Tibial artery (tissue), 4 donors: ENCODE measurements around the gene UBE2G2.

Experiments used
- DNase-seq, 2 donors: peaks; one replicate each; pipeline ENCODE4 v3.0.0-alpha.2; 2019
- H3K27ac ChIP-seq, 2 donors: fragments of 200-600 bp; sonication (generic) in 1 of 2; 1 replicate in 1 of 2; 2 replicates in 1 of 2; pipeline ENCODE4 v1.5.1; 2018 to 2019; ENCODE audit warnings: mild to moderate bottlenecking in 1 of 2
- H3K27me3 ChIP-seq, 2 donors: fragments of 200-600 bp; sonication (generic) in 1 of 2; one replicate each; pipeline versions ENCODE4 v1.5.1 to v1.6.0; 2016 to 2019
- H3K36me3 ChIP-seq, 3 donors: fragments of 200-600 bp; sonication (generic) in 2 of 3; one replicate each; pipeline ENCODE4 v1.5.1; 2016 to 2019; ENCODE audit warnings: mild to moderate bottlenecking in 2 of 3
- H3K4me1 ChIP-seq, 4 donors: fragments of 200-600 bp; sonication (generic) in 2 of 4; 1 replicate in 3 of 4; 2 replicates in 1 of 4; pipeline ENCODE4 v1.5.1; 2016 to 2019
- H3K4me3 ChIP-seq, 2 donors: fragments of 200-600 bp; sonication (generic) in 1 of 2; 1 replicate in 1 of 2; 2 replicates in 1 of 2; pipeline ENCODE4 v1.5.1; 2018 to 2019; ENCODE audit warnings: mild to moderate bottlenecking in 2 of 2
- H3K9me3 ChIP-seq, 3 donors: fragments of 200-600 bp; sonication (generic) in 1 of 3; one replicate each; pipeline ENCODE4 v1.5.1; 2016 to 2019
- intact Hi-C: fragments of 100-400 bp; cut with DNase I; formaldehyde crosslinking; loops from one replicate; pipeline ENCODE4 v1.15.0; 2023; ENCODE audit warnings: low total_unique reads
- TF ChIP-seq, protein P1 (sequence below), 2 experiments: fragments of 200-600 bp in 1 of 2; fragments of 450-650 bp in 1 of 2; IDR thresholded peaks; one replicate each; pipeline ENCODE4 v1.5.1; 2017 to 2019; ENCODE audit warnings: antibody characterized with exemption in 2 of 2, mild to moderate bottlenecking in 1 of 2, moderate library complexity in 1 of 2

The UBE2G2 gene

DNA sequence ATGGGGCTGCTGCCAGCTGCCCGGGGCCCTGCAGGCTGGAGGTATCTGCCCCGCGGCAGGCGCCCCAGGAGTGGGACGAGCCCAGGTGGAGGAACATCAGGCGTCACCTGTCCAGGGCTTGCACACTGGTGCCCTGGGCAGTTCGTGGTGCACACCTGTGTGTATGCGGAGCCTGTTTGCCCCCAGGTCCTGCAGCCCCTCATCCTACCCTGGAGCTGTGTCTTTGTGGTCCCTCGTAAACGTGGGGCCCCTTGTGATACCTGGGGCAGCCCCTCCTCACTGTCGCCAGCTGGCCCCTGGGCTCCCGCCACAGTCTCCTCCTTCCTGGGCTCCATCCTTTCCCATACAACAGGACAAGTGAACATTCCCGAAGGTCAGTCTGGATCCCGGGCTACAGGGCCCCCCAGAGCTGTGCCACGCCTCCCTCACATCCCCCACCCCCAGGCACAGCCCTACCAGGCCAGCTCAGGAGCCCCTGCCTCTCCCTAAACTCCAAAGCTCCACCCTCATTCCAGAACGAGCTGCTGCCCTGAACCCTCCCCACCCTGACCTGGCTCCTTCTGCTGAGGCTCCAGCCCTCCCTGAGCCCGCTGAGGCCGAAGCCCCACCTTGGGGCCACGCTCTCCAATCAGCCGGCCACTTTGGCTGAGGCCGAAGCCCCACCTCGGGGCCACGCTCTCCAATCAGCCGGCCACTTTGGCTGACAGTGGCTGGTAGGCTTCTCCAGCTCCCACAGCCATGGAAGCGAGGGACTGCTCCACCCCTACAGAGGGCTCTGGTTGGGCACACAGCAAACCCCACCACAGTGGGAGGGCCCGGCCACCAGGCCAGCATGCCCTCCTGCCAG, 42.6 kb downstream of the UBE2G2 start:
- DNase-seq, result peak; percentile 10 to 51
- no peaks in the 10 kb centered on the region for H3K27me3 ChIP-seq
- intact Hi-C loops, result no loop called here
- H3K27ac ChIP-seq, result no peak overlapping the region
- no peak overlapping the region for H3K4me3 ChIP-seq
- TF ChIP-seq, protein P1, sequence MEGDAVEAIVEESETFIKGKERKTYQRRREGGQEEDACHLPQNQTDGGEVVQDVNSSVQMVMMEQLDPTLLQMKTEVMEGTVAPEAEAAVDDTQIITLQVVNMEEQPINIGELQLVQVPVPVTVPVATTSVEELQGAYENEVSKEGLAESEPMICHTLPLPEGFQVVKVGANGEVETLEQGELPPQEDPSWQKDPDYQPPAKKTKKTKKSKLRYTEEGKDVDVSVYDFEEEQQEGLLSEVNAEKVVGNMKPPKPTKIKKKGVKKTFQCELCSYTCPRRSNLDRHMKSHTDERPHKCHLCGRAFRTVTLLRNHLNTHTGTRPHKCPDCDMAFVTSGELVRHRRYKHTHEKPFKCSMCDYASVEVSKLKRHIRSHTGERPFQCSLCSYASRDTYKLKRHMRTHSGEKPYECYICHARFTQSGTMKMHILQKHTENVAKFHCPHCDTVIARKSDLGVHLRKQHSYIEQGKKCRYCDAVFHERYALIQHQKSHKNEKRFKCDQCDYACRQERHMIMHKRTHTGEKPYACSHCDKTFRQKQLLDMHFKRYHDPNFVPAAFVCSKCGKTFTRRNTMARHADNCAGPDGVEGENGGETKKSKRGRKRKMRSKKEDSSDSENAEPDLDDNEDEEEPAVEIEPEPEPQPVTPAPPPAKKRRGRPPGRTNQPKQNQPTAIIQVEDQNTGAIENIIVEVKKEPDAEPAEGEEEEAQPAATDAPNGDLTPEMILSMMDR (IDR thresholded peaks at IDR 0.05), result no peak
- H3K4me1 ChIP-seq, result no peaks in the 10 kb centered on the region
- no peaks in the 10 kb centered on the region for H3K36me3 ChIP-seq
- H3K9me3 ChIP-seq, result no peaks in the 10 kb centered on the region

DNA sequence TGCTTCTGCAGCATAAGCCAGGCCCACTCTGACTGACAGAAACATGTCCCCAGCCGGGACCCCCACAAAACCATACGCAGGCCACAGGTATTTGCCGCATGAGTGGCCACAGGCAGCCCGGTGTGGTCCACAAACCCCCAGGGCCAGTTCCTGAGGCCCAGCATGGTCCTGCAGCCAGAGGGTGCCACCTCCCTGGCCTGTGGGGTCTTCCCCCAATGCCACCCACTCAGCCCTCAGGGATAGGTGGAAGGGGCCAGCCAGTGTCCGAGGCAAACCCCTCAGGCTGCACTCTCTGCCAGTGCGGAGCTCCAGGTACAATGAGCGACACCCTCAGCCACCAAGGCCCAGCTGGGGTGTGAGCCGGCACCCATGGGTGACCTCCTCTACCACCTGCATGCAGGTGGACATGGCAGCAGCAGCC, 43.5 kb downstream of the UBE2G2 start:
- intact Hi-C loops, result no loop called here
- H3K36me3 ChIP-seq, result no peaks in the 10 kb centered on the region
- H3K27ac ChIP-seq, result no peak overlapping the region
- peak; percentile 3 to 50 for DNase-seq
- H3K4me3 ChIP-seq, result no peak overlapping the region
- H3K4me1 ChIP-seq, result peaks cover 0 to 4% (median 0%) of the 10 kb centered on the region in 4 donors
- TF ChIP-seq, protein P1 (IDR thresholded peaks at IDR 0.05), result no peak
- H3K9me3 ChIP-seq, result no peaks in the 10 kb centered on the region
- H3K27me3 ChIP-seq, result peaks cover 0 to 2% of the 10 kb centered on the region in 2 donors

DNA sequence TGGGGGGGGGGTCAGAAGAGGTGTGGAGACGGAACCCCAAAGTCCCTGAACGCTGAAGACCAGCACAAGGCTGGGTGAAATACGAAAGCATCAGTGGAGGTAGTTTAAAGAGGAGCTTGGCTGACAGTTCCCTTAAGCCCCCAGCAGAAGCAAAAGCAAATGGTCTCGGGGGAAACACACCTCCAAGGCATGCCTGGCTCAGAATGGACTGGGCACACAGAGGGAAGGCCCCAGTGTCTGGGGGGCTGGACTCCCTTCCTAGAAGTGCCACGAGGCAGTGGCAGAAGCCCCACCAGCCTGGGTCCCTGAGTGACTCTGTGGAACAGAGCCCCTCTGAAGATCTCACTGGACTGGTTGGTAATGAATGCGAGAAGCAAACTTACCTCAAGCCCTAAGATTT, 43.9 kb downstream of the UBE2G2 start:
- TF ChIP-seq, protein P1 (IDR thresholded peaks at IDR 0.05), result no peak
- intact Hi-C loops, result no loop called here

DNA sequence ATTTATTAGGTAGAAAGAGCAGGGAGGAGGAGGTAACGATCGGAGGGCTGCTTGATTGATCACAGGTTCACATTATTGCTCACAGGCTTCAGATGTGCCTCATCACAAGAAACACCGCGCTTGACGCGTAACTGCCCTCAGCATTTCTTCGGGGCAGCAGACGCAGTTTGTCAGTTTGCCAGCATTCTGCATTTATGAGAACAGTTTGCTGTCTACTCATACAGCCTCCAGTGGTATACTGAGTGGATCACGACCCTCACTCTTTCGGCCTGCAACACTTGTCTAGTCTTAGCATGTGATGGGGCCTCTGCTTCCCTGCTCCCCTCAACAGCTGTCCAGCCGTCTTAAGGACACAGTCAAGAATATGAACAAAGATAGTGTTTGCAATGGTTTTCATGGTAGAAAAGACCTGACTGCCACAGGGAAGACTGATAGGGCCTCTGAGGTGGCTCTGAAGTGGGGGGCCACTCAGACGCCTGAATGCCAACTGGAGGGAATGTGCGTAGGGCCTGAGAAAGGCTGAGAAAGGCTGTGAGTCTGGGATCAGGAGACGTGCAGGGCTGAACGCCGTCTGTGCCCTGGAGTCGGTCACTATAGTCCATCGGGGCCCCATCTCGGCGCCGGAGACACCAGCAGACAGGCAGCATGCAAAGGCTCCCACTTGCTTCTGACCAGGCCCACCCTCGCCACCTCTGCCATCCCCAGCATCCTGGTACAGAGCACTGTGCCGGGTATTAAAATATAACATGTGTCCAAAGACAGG, 45.0 kb downstream of the UBE2G2 start:
- peaks cover 0 to 13% of the 10 kb centered on the region in 2 donors for H3K27me3 ChIP-seq
- TF ChIP-seq, protein P1 (IDR thresholded peaks at IDR 0.05), result no peak
- H3K4me3 ChIP-seq, result no peak overlapping the region
- no peaks in the 10 kb centered on the region for H3K9me3 ChIP-seq
- no peaks in the 10 kb centered on the region for H3K36me3 ChIP-seq
- no peak overlapping the region for H3K27ac ChIP-seq
- intact Hi-C loops, result no loop called here
- peak; percentile 3 to 37 for DNase-seq
- peaks cover 0 to 6% (median 0%) of the 10 kb centered on the region in 4 donors for H3K4me1 ChIP-seq

More for the DNA sequence above, 43.9 kb downstream of the UBE2G2 start:
- DNase-seq, result peak in 1 of 2 donors; percentile 23
- H3K27me3 ChIP-seq, result peaks cover 0 to 3% of the 10 kb centered on the region in 2 donors
- H3K36me3 ChIP-seq, result no peaks in the 10 kb centered on the region
- no peak overlapping the region for H3K27ac ChIP-seq
- H3K9me3 ChIP-seq, result no peaks in the 10 kb centered on the region
- H3K4me3 ChIP-seq, result no peak overlapping the region
- peaks cover 0 to 6% (median 0%) of the 10 kb centered on the region in 4 donors for H3K4me1 ChIP-seq

DNA sequence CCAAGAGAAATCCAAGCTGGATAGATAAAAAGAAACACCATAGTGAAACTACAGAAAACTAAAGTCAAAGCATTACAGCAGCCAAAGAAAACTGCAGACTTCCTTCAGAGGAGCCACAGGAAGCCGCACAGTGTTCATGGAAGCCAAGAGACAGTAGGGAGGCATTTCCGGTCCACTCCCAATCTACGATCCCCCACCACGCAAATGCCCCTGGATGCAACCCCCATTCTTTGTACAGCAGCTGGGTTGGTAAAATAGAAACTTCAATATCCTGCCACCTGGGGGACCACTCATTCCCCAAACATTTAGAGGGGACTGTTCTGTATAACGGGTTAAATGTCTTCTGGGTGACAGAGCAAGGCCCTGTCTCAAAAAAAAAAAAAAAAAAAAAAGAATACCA, 46.4 kb downstream of the UBE2G2 start:
- H3K9me3 ChIP-seq, result no peaks in the 10 kb centered on the region
- no peaks in the 10 kb centered on the region for H3K36me3 ChIP-seq
- intact Hi-C loops, result no loop called here
- TF ChIP-seq, protein P1 (IDR thresholded peaks at IDR 0.05), result no peak
- H3K4me3 ChIP-seq, result no peak overlapping the region
- peaks cover 0 to 27% of the 10 kb centered on the region in 2 donors for H3K27me3 ChIP-seq
- H3K27ac ChIP-seq, result no peak overlapping the region
- H3K4me1 ChIP-seq, result peaks cover 0 to 6% (median 0%) of the 10 kb centered on the region in 4 donors
- no peak for DNase-seq
